Endodermal cell (in vitro differentiated cells): ENCODE measurements around the gene SLC35A3. TPM values are rescaled to one million over a fixed set of nuclear protein-coding genes. Genes with fewer than 3 reads are reported as not detected.

Experiments
- DNase-seq: peaks from one replicate; pipeline ENCODE4 v3.0.0-alpha.2; 2017
- H3K27ac ChIP-seq: 2 replicates; pipeline ENCODE4 v1.5.1; 2013; ENCODE audit warnings: mild to moderate bottlenecking, low read depth, low read length, moderate library complexity
- H3K27me3 ChIP-seq: 2 replicates; pipeline ENCODE4 v1.6.1; 2013; ENCODE audit warnings: mild to moderate bottlenecking, low read length, moderate library complexity; ENCODE audit not compliant: insufficient read depth, control insufficient read depth, poor library complexity, severe bottlenecking
- H3K36me3 ChIP-seq: 2 replicates; pipeline ENCODE4 v1.7.0; 2013; ENCODE audit warnings: mild to moderate bottlenecking, low read length, moderate library complexity; ENCODE audit not compliant: control insufficient read depth, insufficient read depth
- H3K4me1 ChIP-seq: one replicate; pipeline ENCODE4 v1.7.0; 2013; ENCODE audit warnings: low read length; ENCODE audit not compliant: control insufficient read depth, insufficient read depth
- H3K4me3 ChIP-seq: 2 replicates; pipeline ENCODE4 v1.5.1; 2013; ENCODE audit warnings: mild to moderate bottlenecking, low read length, moderate library complexity
- H3K9ac ChIP-seq: 2 replicates; pipeline ENCODE4 v1.6.1; 2013; ENCODE audit warnings: mild to moderate bottlenecking, low read length, moderate library complexity; ENCODE audit not compliant: poor library complexity, severe bottlenecking; ENCODE audit errors: extremely low read depth
- H3K9me3 ChIP-seq: 2 replicates; pipeline ENCODE4 v1.6.1; 2013; ENCODE audit warnings: mild to moderate bottlenecking, low read length, moderate library complexity; ENCODE audit not compliant: control insufficient read depth
- H3K27ac Mint-ChIP-seq: 2 replicates; pipeline ENCODE4 v1.8.0; 2020; ENCODE audit warnings: mixed read lengths
- H3K27me3 Mint-ChIP-seq: 2 replicates; pipeline ENCODE4 v1.8.0; 2021; ENCODE audit warnings: mild to moderate bottlenecking, mixed read lengths; ENCODE audit not compliant: insufficient read depth
- H3K36me3 Mint-ChIP-seq: 2 replicates; pipeline ENCODE4 v1.8.0; 2020; ENCODE audit warnings: low read depth, mixed read lengths
- H3K4me1 Mint-ChIP-seq: 2 replicates; pipeline ENCODE4 v1.8.0; 2020; ENCODE audit warnings: mixed read lengths
- H3K4me3 Mint-ChIP-seq: 2 replicates; pipeline ENCODE4 v1.8.0; 2020; ENCODE audit warnings: mild to moderate bottlenecking, moderate library complexity, mixed read lengths
- H3K9me3 Mint-ChIP-seq: 2 replicates; pipeline ENCODE4 v1.8.0; 2020; ENCODE audit warnings: mild to moderate bottlenecking, mixed read lengths
- WGBS, 2 experiments: methylation state at CpG; one replicate each; pipeline versions ENCODE4 v1.1.5 to v1.1.7; 2013; ENCODE audit warnings: missing lambda C conversion rate in 2 of 2, mixed read lengths in 1 of 2; ENCODE audit not compliant: insufficient coverage in 1 of 2, insufficient read length in 1 of 2; 5-methylcytosine and 5-hydroxymethylcytosine counted together
- long read RNA-seq, 4 experiments: library from polyadenylated mRNA in 2 of 4; library from RNA in 1 of 4; library from capped mRNA in 1 of 4; stranded (forward) in 3 of 4; unstranded in 1 of 4; transcript quantifications; one replicate each; pipeline ENCODE4 v2.0.0, GENCODE V29; 2020 to 2021; ENCODE audit warnings: inconsistent platforms in 1 of 4
- polyA plus RNA-seq, 2 experiments: library from polyadenylated mRNA; stranded (reverse); fragments of 50-300 nt; gene quantifications; one replicate each; pipeline ENCODE4 v1.2.3, GENCODE V29; 2013
- total RNA-seq, 2 donors: library from RNA; stranded (reverse); fragmentation: NEBNext Ultra II Directional in 1 of 2; extraction: Animal tissue kit (Norgen Biotek cat#: 25700) in 1 of 2; gene quantifications; 2 replicates in 1 of 2; 3 replicates in 1 of 2; pipeline ENCODE4 v1.2.1, GENCODE V29; 2021
- TF ChIP-seq, protein P1 (sequence below): fragments of 200-600 bp; sonication (generic); conservative IDR thresholded peaks from 2 replicates; pipeline ENCODE4 v1.5.0; 2021; ENCODE audit warnings: antibody characterized with exemption, mild to moderate bottlenecking

SLC35A3 gene
- total RNA-seq, result 10 to 100 TPM; 41.2 to 47.0 TPM
- polyA plus RNA-seq (2013, experiment 1 of 2), result 28.2 TPM
- 29.4 TPM for polyA plus RNA-seq (2013, experiment 2 of 2)
- long read RNA-seq, experiment 1, full-length matches to known transcripts, result 3 of 5 reads
- long read RNA-seq, experiment 1, partial matches to known transcripts, result 1 of 5 reads
- long read RNA-seq, experiment 1, other reads (novel, unspliced or antisense), result 1 of 5 reads
- long read RNA-seq, experiment 2, full-length matches to known transcripts, result 23 of 53 reads
- long read RNA-seq, experiment 2, partial matches to known transcripts, result 18 of 53 reads
- long read RNA-seq, experiment 2, other reads (novel, unspliced or antisense), result 12 of 53 reads
- long read RNA-seq, experiment 3, full-length matches to known transcripts, result 104 of 135 reads
- long read RNA-seq, experiment 3, partial matches to known transcripts, result 9 of 135 reads
- long read RNA-seq, experiment 3, other reads (novel, unspliced or antisense), result 22 of 135 reads
- long read RNA-seq, experiment 4, full-length matches to known transcripts, result 3 of 19 reads
- long read RNA-seq, experiment 4, partial matches to known transcripts, result 11 of 19 reads
- long read RNA-seq, experiment 4, other reads (novel, unspliced or antisense), result 5 of 19 reads

- Mint-ChIP-seq H3K36me3 (peaks cover 21% of the 10 kb centered on the region), H3K4me3 (peak within 1 kb of the TSS; percentile 99), H3K27ac (peak within 1 kb of the TSS; percentile 97), H3K27me3 (no peaks in the 10 kb centered on the region), H3K9me3 (no peaks in the 10 kb centered on the region), H3K4me1 (peaks cover 29% of the 10 kb centered on the region)
- Histone ChIP-seq H3K27me3 (no peaks in the 10 kb centered on the region), H3K9ac (peak within 1 kb of the TSS; percentile 83), H3K4me1 (no peaks in the 10 kb centered on the region), H3K4me3 (peak within 1 kb of the TSS; percentile 98), H3K9me3 (no peaks in the 10 kb centered on the region), H3K36me3 (peaks cover 30% of the 10 kb centered on the region), H3K27ac (no peak within 1 kb of the TSS)
- DNase-seq, result peak; percentile 96
- TF ChIP-seq, protein P1, sequence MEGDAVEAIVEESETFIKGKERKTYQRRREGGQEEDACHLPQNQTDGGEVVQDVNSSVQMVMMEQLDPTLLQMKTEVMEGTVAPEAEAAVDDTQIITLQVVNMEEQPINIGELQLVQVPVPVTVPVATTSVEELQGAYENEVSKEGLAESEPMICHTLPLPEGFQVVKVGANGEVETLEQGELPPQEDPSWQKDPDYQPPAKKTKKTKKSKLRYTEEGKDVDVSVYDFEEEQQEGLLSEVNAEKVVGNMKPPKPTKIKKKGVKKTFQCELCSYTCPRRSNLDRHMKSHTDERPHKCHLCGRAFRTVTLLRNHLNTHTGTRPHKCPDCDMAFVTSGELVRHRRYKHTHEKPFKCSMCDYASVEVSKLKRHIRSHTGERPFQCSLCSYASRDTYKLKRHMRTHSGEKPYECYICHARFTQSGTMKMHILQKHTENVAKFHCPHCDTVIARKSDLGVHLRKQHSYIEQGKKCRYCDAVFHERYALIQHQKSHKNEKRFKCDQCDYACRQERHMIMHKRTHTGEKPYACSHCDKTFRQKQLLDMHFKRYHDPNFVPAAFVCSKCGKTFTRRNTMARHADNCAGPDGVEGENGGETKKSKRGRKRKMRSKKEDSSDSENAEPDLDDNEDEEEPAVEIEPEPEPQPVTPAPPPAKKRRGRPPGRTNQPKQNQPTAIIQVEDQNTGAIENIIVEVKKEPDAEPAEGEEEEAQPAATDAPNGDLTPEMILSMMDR, result peak; percentile 18
- WGBS, 2 experiments, result 1 to 8% methylated on average over 22 to 74 of the region's 74 CpGs
Measured at GRCh38 chr1:99969729-99970621, at the start of gene SLC35A3. Gene SLC35A3, plus strand, starts transcription at chr1:99969996. Its CDS starts 23,559 bp downstream, at chr1:99993555.

- DNase-seq, result no peak
- Histone ChIP-seq H3K27ac (no peak overlapping the region), H3K9ac (no peak overlapping the region), H3K36me3 (no peaks in the 10 kb centered on the region), H3K4me1 (peaks cover 3% of the 10 kb centered on the region), H3K27me3 (no peaks in the 10 kb centered on the region), H3K9me3 (peaks cover 17% of the 10 kb centered on the region), H3K4me3 (no peak overlapping the region)
- Mint-ChIP-seq H3K4me1 (peaks cover 6% of the 10 kb centered on the region), H3K27ac (no peak overlapping the region), H3K9me3 (peaks cover 12% of the 10 kb centered on the region), H3K27me3 (no peaks in the 10 kb centered on the region), H3K36me3 (no peaks in the 10 kb centered on the region), H3K4me3 (no peak overlapping the region)
- TF ChIP-seq, protein P1, result no peak
Measured at GRCh38 chr1:99934801-99935200, 35.0 kb upstream of the SLC35A3 start.

DNA sequence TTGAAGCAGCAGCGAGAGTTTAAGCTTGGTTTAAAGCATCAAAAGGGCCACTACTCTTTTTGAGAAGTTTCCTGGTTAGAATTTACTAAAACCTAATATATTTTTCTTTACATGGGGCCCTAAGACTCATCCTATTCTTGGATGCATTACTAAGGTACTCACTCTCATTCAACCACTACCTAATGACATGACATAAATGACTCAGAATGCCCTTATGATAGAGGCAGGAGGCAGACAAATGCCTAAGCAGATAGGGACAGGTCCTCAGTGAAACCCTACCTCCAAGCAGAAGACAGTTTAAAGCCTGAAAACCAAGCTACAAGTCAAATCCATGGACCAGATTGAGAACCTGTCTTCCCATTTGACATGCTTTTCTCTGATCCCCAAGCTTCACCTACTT, 34.3 kb upstream of the SLC35A3 start:
- H3K27me3 Mint-ChIP-seq, result no peaks in the 10 kb centered on the region
- WGBS, 2 experiments, result 100% methylated on average over 1 of the region's 1 CpG

More for the DNA sequence above, 34.3 kb upstream of the SLC35A3 start:
- Histone ChIP-seq H3K9ac (no peak overlapping the region), H3K4me3 (no peak overlapping the region), H3K27me3 (no peaks in the 10 kb centered on the region), H3K27ac (no peak overlapping the region), H3K36me3 (no peaks in the 10 kb centered on the region), H3K9me3 (peaks cover 17% of the 10 kb centered on the region), H3K4me1 (no peaks in the 10 kb centered on the region)
- Mint-ChIP-seq H3K4me3 (no peak overlapping the region), H3K4me1 (peaks cover 4% of the 10 kb centered on the region), H3K36me3 (no peaks in the 10 kb centered on the region), H3K9me3 (peaks cover 12% of the 10 kb centered on the region), H3K27ac (no peak overlapping the region)
- TF ChIP-seq, protein P1, result no peak
- no peak for DNase-seq
